Panc1 (cell line): ENCODE data around the gene TK2. TPM values are rescaled to one million over a fixed set of nuclear protein-coding genes. Genes with fewer than 3 reads are reported as not detected.
"Not testable (repeated sequence)": the region's sequence is repeated elsewhere in the genome, so short reads cannot be mapped to it uniquely, and the experiment has no call there.

Experiments used
- ATAC-seq: fragments of 200-7000 bp; cut with Tn5 transposase; 2 replicates; pipeline ENCODE4 v1.9.1; 2020; ENCODE audit warnings: mild to moderate bottlenecking, moderate library complexity
- BruUV-seq: library from RNA; stranded (reverse); fragments of 400-500 nt; replicated peaks from 2 replicates; lab custom pipeline; 2021; lab: Mats Ljungman, UMichigan
- CTCF ChIA-PET: fragments of 300-600 bp; sonication (Branson Sonifier 250); formaldehyde crosslinking; loops from one replicate; lab custom pipeline; 2022; ENCODE audit warnings: antibody characterized with exemption; lab: Charles Lee
- POLR2A ChIA-PET: fragments of 300-600 bp; sonication (Branson Sonifier 250); formaldehyde crosslinking; loops from one replicate; lab custom pipeline; 2022; ENCODE audit warnings: antibody characterized with exemption; lab: Charles Lee
- DNase-seq: peaks from one replicate; pipeline ENCODE4 v3.0.0-alpha.2; 2010; ENCODE audit warnings: low read depth, low spot score
- H3K27ac ChIP-seq: 2 replicates; pipeline ENCODE4 v1.5.1; 2011; ENCODE audit warnings: mild to moderate bottlenecking, low read length, inconsistent platforms
- H3K27me3 ChIP-seq: fragments of 200-500 bp; sonication (Bioruptor generic); 2 replicates; pipeline ENCODE4 v1.6.0; 2014; ENCODE audit warnings: low read length, inconsistent platforms; ENCODE audit not compliant: control insufficient read depth, insufficient read depth
- H3K36me3 ChIP-seq: fragments of 200-500 bp; sonication (Bioruptor generic); 2 replicates; pipeline ENCODE4 v1.5.1; 2014; ENCODE audit warnings: inconsistent platforms, mild to moderate bottlenecking, low read length, moderate library complexity; ENCODE audit not compliant: control insufficient read depth, insufficient read depth
- H3K4me1 ChIP-seq: 2 replicates; pipeline ENCODE4 v1.5.1; 2011; ENCODE audit warnings: inconsistent platforms, mild to moderate bottlenecking, low read length, moderate library complexity; ENCODE audit not compliant: control insufficient read depth, insufficient read depth
- H3K4me3 ChIP-seq, 2 experiments: 2 replicates each; pipeline ENCODE4 v1.5.1; 2011 to 2012; ENCODE audit warnings: low read depth in 2 of 2, low read length in 2 of 2, mild to moderate bottlenecking in 2 of 2, inconsistent platforms in 1 of 2, moderate library complexity in 1 of 2
- H3K9me3 ChIP-seq: fragments of 200-500 bp; sonication (Bioruptor generic); 2 replicates; pipeline ENCODE4 v1.5.1; 2014; ENCODE audit warnings: low read depth, mild to moderate bottlenecking, inconsistent platforms, low read length, moderate library complexity; ENCODE audit not compliant: control insufficient read depth, insufficient read depth
- CTCF ChIP-seq: fragments of 450-650 bp; IDR thresholded peaks from 2 replicates; pipeline ENCODE4 v1.5.1; 2017; ENCODE audit warnings: mild to moderate bottlenecking
- POLR2AphosphoS5 ChIP-seq: IDR thresholded peaks from 2 replicates; pipeline ENCODE4 v1.6.1; 2012; ENCODE audit warnings: mild to moderate bottlenecking, low read depth, low read length, moderate library complexity
- REST ChIP-seq, 2 experiments: IDR thresholded peaks; 2 replicates each; pipeline ENCODE4 v1.6.1; 2011 to 2012; ENCODE audit warnings: low read depth in 2 of 2, control low read depth in 1 of 2, low read length in 1 of 2, mild to moderate bottlenecking in 1 of 2, moderate library complexity in 1 of 2; ENCODE audit not compliant: insufficient read depth in 1 of 2
- SIN3A ChIP-seq: IDR thresholded peaks from 2 replicates; pipeline ENCODE4 v1.6.1; 2012; ENCODE audit warnings: low read depth, mild to moderate bottlenecking, low read length, moderate library complexity, borderline replicate concordance; ENCODE audit not compliant: insufficient read depth
- TCF7L2 ChIP-seq: IDR thresholded peaks from 2 replicates; pipeline ENCODE4 v1.6.1; 2011; ENCODE audit warnings: mild to moderate bottlenecking, low read depth, low read length, inconsistent platforms
- in situ Hi-C: cut with HindIII; loops from 2 replicates; pipeline ENCODE4 v1.10.0; 2016; ENCODE audit warnings: low sequenced_read_pairs, low pct_unique_long_range_greater_than_20kb
- intact Hi-C: fragments of 100-400 bp; cut with micrococcal nuclease; formaldehyde crosslinking; loops from one replicate; pipeline ENCODE4 v1.10.0; 2022; ENCODE audit not compliant: unreplicated experiment
- total RNA-seq: library from RNA; stranded (reverse); gene quantifications from one replicate; pipeline ENCODE4 v1.2.1, GENCODE V29; 2021; ENCODE audit not compliant: unreplicated experiment

Gene TK2
- total RNA-seq, 1 experiment from 2014 or later = 17.1 TPM

- CTCF ChIA-PET = interaction anchor here (0.6 kb wide), 1 partner anchor 12 kb away, joined by 3 read pairs; no protein-coding TSS in a partner anchor
- Histone ChIP-seq H3K36me3 (no peaks in the 10 kb centered on the region), H3K27ac (no peak overlapping the region), H3K4me3 (no peak overlapping the region), H3K4me1 (no peaks in the 10 kb centered on the region), H3K9me3 (no peaks in the 10 kb centered on the region), H3K27me3 (no peaks in the 10 kb centered on the region)
- in situ Hi-C loops (no loop called here), intact Hi-C loops (no loop called here)
- POLR2A ChIA-PET = no interaction called here
- TF ChIP-seq REST (IDR thresholded peaks at IDR 0.05; ENCODE audit: insufficient read depth in 1 of 2, low read depth in 2 of 2, low read length in 1 of 2) (no peak), TCF7L2 (no peak), SIN3A (no peak), POLR2AphosphoS5 (no peak), CTCF (no peak)
- BruUV-seq = no TSS peak
- DNase-seq (no peak), ATAC-seq (no peak)
Measured at GRCh38 chr16:66596986-66597848, 47.3 kb upstream of the TK2 start.

GRCh38 chr16:66596559-66596958 lies 46.6 kb upstream of the TK2 start:
- POLR2A ChIA-PET, ATAC-seq, H3K36me3 ChIP-seq, in situ Hi-C loops, DNase-seq, H3K27me3 ChIP-seq, H3K4me3 ChIP-seq, H3K4me1 ChIP-seq, H3K9me3 ChIP-seq, BruUV-seq, intact Hi-C loops, H3K27ac ChIP-seq: not testable (repeated sequence)
- CTCF ChIA-PET = interaction anchor here (0.6 kb wide), 1 partner anchor 12 kb away, joined by 3 read pairs; no protein-coding TSS in a partner anchor

GRCh38 chr16:66594739-66595138 lies 44.8 kb upstream of the TK2 start:
- H3K4me3 ChIP-seq = no peak overlapping the region
- H3K36me3 ChIP-seq = no peaks in the 10 kb centered on the region
- DNase-seq = no peak
- ChIA-PET CTCF (no interaction called here), POLR2A (no interaction called here)
- H3K4me1 ChIP-seq = no peaks in the 10 kb centered on the region
- no TSS peak for BruUV-seq
- ATAC-seq = no peak
- no peak overlapping the region for H3K27ac ChIP-seq
- H3K9me3 ChIP-seq = no peaks in the 10 kb centered on the region
- no peaks in the 10 kb centered on the region for H3K27me3 ChIP-seq
- intact Hi-C loops = no loop called here
- no peak for TF ChIP-seq SIN3A
- no peak for TF ChIP-seq CTCF
- no peak for TF ChIP-seq TCF7L2
- no peak for TF ChIP-seq REST (IDR thresholded peaks at IDR 0.05; ENCODE audit: insufficient read depth in 1 of 2, low read depth in 2 of 2, low read length in 1 of 2)
- no peak for TF ChIP-seq POLR2AphosphoS5
- in situ Hi-C loops = no loop called here
